Measurements from ENCODE around the gene UHRF2.

GRCh38 chr9:6535594-6535993, 122.6 kb downstream of the UHRF2 start:
- TF ChIP-seq CTCF (IDR thresholded peaks at IDR 0.05; ENCODE audit: low read length) (no peak), EZH2 (optimal IDR thresholded peaks at IDR 0.05; ENCODE audit: low read depth, low read length) (no peak), EZH2phosphoT487 (IDR thresholded peaks at IDR 0.05; ENCODE audit: low read length) (no peak)

Data from MM.1S (cell line).